SK-N-SH (cell line): ENCODE measurements around the gene KLF7.

Source experiments
- ELF1 ChIP-seq: IDR thresholded peaks from 2 replicates; pipeline ENCODE4 v1.4.0; 2012
- GABPA ChIP-seq: IDR thresholded peaks from 2 replicates; pipeline ENCODE4 v1.4.0; 2012; ENCODE audit warnings: low read depth, mild to moderate bottlenecking
- POLR2AphosphoS5 ChIP-seq: IDR thresholded peaks from 2 replicates; pipeline ENCODE4 v1.6.1; 2012; ENCODE audit warnings: low read depth, low read length
- SIN3A ChIP-seq: IDR thresholded peaks from 2 replicates; pipeline ENCODE4 v1.6.1; 2012; ENCODE audit warnings: low read depth, mild to moderate bottlenecking, low read length, moderate library complexity, borderline replicate concordance
- TF ChIP-seq, protein P1 (sequence below): fragments of 200-600 bp; sonication (generic); IDR thresholded peaks from 2 replicates; pipeline ENCODE4 v1.6.1; 2017; ENCODE audit warnings: antibody characterized with exemption, mild to moderate bottlenecking, moderate library complexity

- TF ChIP-seq, protein P1, sequence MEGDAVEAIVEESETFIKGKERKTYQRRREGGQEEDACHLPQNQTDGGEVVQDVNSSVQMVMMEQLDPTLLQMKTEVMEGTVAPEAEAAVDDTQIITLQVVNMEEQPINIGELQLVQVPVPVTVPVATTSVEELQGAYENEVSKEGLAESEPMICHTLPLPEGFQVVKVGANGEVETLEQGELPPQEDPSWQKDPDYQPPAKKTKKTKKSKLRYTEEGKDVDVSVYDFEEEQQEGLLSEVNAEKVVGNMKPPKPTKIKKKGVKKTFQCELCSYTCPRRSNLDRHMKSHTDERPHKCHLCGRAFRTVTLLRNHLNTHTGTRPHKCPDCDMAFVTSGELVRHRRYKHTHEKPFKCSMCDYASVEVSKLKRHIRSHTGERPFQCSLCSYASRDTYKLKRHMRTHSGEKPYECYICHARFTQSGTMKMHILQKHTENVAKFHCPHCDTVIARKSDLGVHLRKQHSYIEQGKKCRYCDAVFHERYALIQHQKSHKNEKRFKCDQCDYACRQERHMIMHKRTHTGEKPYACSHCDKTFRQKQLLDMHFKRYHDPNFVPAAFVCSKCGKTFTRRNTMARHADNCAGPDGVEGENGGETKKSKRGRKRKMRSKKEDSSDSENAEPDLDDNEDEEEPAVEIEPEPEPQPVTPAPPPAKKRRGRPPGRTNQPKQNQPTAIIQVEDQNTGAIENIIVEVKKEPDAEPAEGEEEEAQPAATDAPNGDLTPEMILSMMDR: no peak
- TF ChIP-seq SIN3A (no peak), ELF1 (no peak), POLR2AphosphoS5 (no peak), GABPA (no peak)
Observed at GRCh38 chr2:207181526-207182274, 16.0 kb upstream of the KLF7 start.
